Measurements from ENCODE around the gene ARHGAP45.

Gene ARHGAP45

GRCh38 chr19:1087813-1088415 lies 20.9 kb downstream of the ARHGAP45 start:
- DNase-seq = no peak

GRCh38 chr19:1088416-1089010 lies 21.5 kb downstream of the ARHGAP45 start:
- no peak for DNase-seq

- DNase-seq = no peak
Measured at GRCh38 chr19:1089126-1089771, 22.3 kb downstream of the ARHGAP45 start.

- DNase-seq = no peak
Measured at GRCh38 chr19:1089891-1090290, 22.9 kb downstream of the ARHGAP45 start.

- DNase-seq = no peak
Measured at GRCh38 chr19:1090731-1091543, 24.0 kb downstream of the ARHGAP45 start.

- DNase-seq = no peak
Measured at GRCh38 chr19:1091544-1092175, 24.7 kb downstream of the ARHGAP45 start.

GRCh38 chr19:1093330-1093729 lies 26.4 kb downstream of the ARHGAP45 start:
- no peak for DNase-seq

- no peak for DNase-seq
Measured at GRCh38 chr19:1093811-1094553, 27.0 kb downstream of the ARHGAP45 start.

- DNase-seq = no peak
Measured at GRCh38 chr19:1094655-1094977, 27.6 kb downstream of the ARHGAP45 start.

GRCh38 chr19:1094978-1095701 lies 28.2 kb downstream of the ARHGAP45 start, which contains the start of gene POLR2E:
TSS of gene POLR2E (minus strand) at chr19:1095375. CDS start at chr19:1095315, 60 bp downstream.
- DNase-seq = peak; percentile 98

GRCh38 chr19:1097810-1098176 lies 30.8 kb downstream of the ARHGAP45 start:
- DNase-seq = no peak

- peak; percentile 38 for DNase-seq
Measured at GRCh38 chr19:1098177-1099051, 31.4 kb downstream of the ARHGAP45 start.

GRCh38 chr19:1101337-1101698 lies 34.4 kb downstream of the ARHGAP45 start:
- no peak for DNase-seq

- DNase-seq = no peak
Measured at GRCh38 chr19:1102407-1103131, 35.6 kb downstream of the ARHGAP45 start.

- no peak for DNase-seq
Measured at GRCh38 chr19:1103132-1103707, 36.3 kb downstream of the ARHGAP45 start.

GRCh38 chr19:1103708-1104310 lies 36.8 kb downstream of the ARHGAP45 start, which contains the start of gene GPX4:
TSS of gene GPX4 (plus strand) at chr19:1103994. CDS start at chr19:1104044, 50 bp downstream.
- DNase-seq = peak; percentile 99

- peak; percentile 53 for DNase-seq
Measured at GRCh38 chr19:1104311-1105007, 37.5 kb downstream of the ARHGAP45 start.
